Activated naive CD8-positive, alpha-beta T cell treated with anti-CD3 and anti-CD28 coated beads for 36 hours (primary cell): Measurements from ENCODE around the gene TMEM201. TPM values are rescaled to one million over a fixed set of nuclear protein-coding genes. Genes with fewer than 3 reads are reported as not detected.

Experiments
- DNase-seq: peaks from one replicate; pipeline ENCODE4 v3.0.0; 2021
- H3K27ac Mint-ChIP-seq: one replicate; pipeline ENCODE4 v1.8.0; 2022; ENCODE audit warnings: mild to moderate bottlenecking, moderate library complexity, mixed read lengths
- H3K27me3 Mint-ChIP-seq: one replicate; pipeline ENCODE4 v1.8.0; 2022; ENCODE audit warnings: mild to moderate bottlenecking, mixed read lengths
- H3K36me3 Mint-ChIP-seq: one replicate; pipeline ENCODE4 v1.8.0; 2021; ENCODE audit warnings: mild to moderate bottlenecking, mixed read lengths
- H3K4me1 Mint-ChIP-seq: one replicate; pipeline ENCODE4 v1.8.0; 2021; ENCODE audit warnings: mixed read lengths
- H3K4me3 Mint-ChIP-seq: one replicate; pipeline ENCODE4 v1.8.0; 2022; ENCODE audit warnings: mild to moderate bottlenecking, moderate library complexity, mixed read lengths
- H3K9me3 Mint-ChIP-seq: one replicate; pipeline ENCODE4 v1.8.0; 2022; ENCODE audit warnings: mixed read lengths
- total RNA-seq, 2 experiments: library from RNA; stranded (reverse); gene quantifications; one replicate each; pipeline ENCODE4 v1.2.3, GENCODE V29; 2021

TMEM201 gene, protein sequence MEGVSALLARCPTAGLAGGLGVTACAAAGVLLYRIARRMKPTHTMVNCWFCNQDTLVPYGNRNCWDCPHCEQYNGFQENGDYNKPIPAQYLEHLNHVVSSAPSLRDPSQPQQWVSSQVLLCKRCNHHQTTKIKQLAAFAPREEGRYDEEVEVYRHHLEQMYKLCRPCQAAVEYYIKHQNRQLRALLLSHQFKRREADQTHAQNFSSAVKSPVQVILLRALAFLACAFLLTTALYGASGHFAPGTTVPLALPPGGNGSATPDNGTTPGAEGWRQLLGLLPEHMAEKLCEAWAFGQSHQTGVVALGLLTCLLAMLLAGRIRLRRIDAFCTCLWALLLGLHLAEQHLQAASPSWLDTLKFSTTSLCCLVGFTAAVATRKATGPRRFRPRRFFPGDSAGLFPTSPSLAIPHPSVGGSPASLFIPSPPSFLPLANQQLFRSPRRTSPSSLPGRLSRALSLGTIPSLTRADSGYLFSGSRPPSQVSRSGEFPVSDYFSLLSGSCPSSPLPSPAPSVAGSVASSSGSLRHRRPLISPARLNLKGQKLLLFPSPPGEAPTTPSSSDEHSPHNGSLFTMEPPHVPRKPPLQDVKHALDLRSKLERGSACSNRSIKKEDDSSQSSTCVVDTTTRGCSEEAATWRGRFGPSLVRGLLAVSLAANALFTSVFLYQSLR
- total RNA-seq: 10 to 100 TPM; 31.6 to 32.2 TPM

- Mint-ChIP-seq H3K9me3 (no peaks in the 10 kb centered on the region), H3K27ac (peak within 1 kb of the TSS; percentile 62), H3K4me1 (peaks cover 28% of the 10 kb centered on the region), H3K4me3 (peak within 1 kb of the TSS; percentile 85), H3K36me3 (peaks cover 9% of the 10 kb centered on the region), H3K27me3 (no peaks in the 10 kb centered on the region)
- DNase-seq: peak; percentile 98
Observed at GRCh38 chr1:9588551-9589143, at the start of gene TMEM201. TMEM201 (plus strand) TSS chr1:9588911; CDS start chr1:9588931, 20 bp downstream.

GRCh38 chr1:9539165-9539828 is 49.4 kb upstream of the TMEM201 start, which contains the start of gene SLC25A33:
SLC25A33 (plus strand) TSS chr1:9539465; CDS start chr1:9539692, 227 bp downstream.
- peak; percentile 98 for DNase-seq
- Mint-ChIP-seq H3K4me1 (peaks cover 29% of the 10 kb centered on the region), H3K36me3 (peaks cover 15% of the 10 kb centered on the region), H3K27me3 (no peaks in the 10 kb centered on the region), H3K4me3 (peak within 1 kb of the TSS; percentile 93), H3K9me3 (no peaks in the 10 kb centered on the region), H3K27ac (peak within 1 kb of the TSS; percentile 83)

GRCh38 chr1:9539829-9540550 is 48.7 kb upstream of the TMEM201 start:
- H3K27ac Mint-ChIP-seq: peak overlapping the region; percentile 83
- H3K27me3 Mint-ChIP-seq: no peaks in the 10 kb centered on the region
- peaks cover 31% of the 10 kb centered on the region for H3K4me1 Mint-ChIP-seq
- peaks cover 16% of the 10 kb centered on the region for H3K36me3 Mint-ChIP-seq
- no peaks in the 10 kb centered on the region for H3K9me3 Mint-ChIP-seq
- peak overlapping the region; percentile 93 for H3K4me3 Mint-ChIP-seq
- DNase-seq: peak; percentile 70

DNA sequence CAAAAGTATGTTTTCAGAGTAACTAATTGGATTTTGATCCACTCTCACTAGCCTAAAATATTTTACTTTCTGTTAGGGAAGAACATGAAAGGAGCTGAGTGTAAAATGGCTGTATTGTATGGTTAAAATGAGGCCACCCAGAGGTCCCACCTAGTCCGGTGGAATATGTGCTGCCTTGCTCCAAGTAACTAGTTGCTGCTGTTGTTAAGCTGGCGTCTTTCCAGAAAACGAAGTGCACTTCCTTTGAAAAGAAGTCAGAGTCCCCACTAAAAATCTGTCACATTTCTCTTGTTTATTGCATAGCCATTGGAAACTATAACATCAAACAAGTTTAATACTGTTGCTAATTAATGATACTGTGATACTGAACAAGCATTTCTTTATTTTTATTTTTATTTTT is 46.3 kb upstream of the TMEM201 start:
- Mint-ChIP-seq H3K36me3 (peaks cover 20% of the 10 kb centered on the region), H3K4me3 (peak overlapping the region; percentile 27), H3K27ac (peak overlapping the region; percentile 4), H3K4me1 (peaks cover 39% of the 10 kb centered on the region), H3K27me3 (no peaks in the 10 kb centered on the region), H3K9me3 (no peaks in the 10 kb centered on the region)
- DNase-seq: no peak

DNA sequence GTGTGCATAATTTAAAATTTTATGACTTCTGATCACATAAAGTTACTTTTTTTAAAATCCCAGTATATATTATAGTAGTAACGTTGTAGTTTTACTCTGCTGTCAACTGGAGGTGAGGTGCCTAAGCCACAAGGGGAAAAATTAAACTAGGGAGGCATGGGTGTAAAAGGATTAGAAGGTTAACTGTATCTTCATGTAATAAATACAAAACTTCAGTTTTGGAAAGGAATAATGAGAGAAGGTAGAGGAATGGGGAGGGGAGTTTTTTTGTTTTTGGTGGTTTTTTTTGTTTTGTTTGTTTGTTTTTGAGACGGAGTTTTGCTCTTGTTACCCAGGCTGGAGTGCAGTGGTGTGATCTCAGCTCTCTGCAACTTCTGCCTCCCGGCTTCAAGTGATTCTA is 43.8 kb upstream of the TMEM201 start:
- H3K27me3 Mint-ChIP-seq: no peaks in the 10 kb centered on the region
- peaks cover 30% of the 10 kb centered on the region for H3K4me1 Mint-ChIP-seq
- H3K27ac Mint-ChIP-seq: no peak overlapping the region
- no peak overlapping the region for H3K4me3 Mint-ChIP-seq
- no peak for DNase-seq
- H3K36me3 Mint-ChIP-seq: peaks cover 21% of the 10 kb centered on the region
- no peaks in the 10 kb centered on the region for H3K9me3 Mint-ChIP-seq

GRCh38 chr1:9549955-9550546 is 38.7 kb upstream of the TMEM201 start:
- no peak for DNase-seq
- H3K4me3 Mint-ChIP-seq: no peak overlapping the region
- H3K27me3 Mint-ChIP-seq: no peaks in the 10 kb centered on the region
- no peaks in the 10 kb centered on the region for H3K9me3 Mint-ChIP-seq
- peaks cover 10% of the 10 kb centered on the region for H3K36me3 Mint-ChIP-seq
- no peak overlapping the region for H3K27ac Mint-ChIP-seq
- H3K4me1 Mint-ChIP-seq: peaks cover 13% of the 10 kb centered on the region

GRCh38 chr1:9551984-9552383 is 36.7 kb upstream of the TMEM201 start:
- H3K4me1 Mint-ChIP-seq: peaks cover 12% of the 10 kb centered on the region
- no peak overlapping the region for H3K27ac Mint-ChIP-seq
- DNase-seq: no peak
- H3K9me3 Mint-ChIP-seq: no peaks in the 10 kb centered on the region
- H3K4me3 Mint-ChIP-seq: no peak overlapping the region
- peaks cover 15% of the 10 kb centered on the region for H3K36me3 Mint-ChIP-seq
- H3K27me3 Mint-ChIP-seq: no peaks in the 10 kb centered on the region

DNA sequence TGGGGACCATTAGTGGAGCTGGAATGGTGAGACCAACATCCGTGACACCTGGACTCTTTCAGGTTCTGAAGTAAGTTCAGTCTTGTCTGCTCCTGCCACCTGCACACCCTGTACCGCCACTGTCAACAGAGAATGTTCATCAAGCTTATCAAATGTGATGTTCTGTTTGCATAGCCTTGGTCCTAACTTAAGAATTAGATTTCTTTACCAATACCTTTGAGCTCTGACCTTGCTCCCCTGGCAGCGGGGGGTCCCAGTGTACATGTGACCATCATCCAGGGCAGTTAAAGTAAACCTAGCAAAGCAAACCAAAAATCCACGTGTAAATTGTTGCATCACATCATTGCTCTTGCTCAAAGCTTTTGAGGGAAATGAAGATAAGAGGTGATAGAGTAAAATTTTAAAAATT is 35.0 kb upstream of the TMEM201 start:
- H3K27me3 Mint-ChIP-seq: no peaks in the 10 kb centered on the region
- peaks cover 25% of the 10 kb centered on the region for H3K4me1 Mint-ChIP-seq
- no peaks in the 10 kb centered on the region for H3K9me3 Mint-ChIP-seq
- no peak overlapping the region for H3K27ac Mint-ChIP-seq
- H3K4me3 Mint-ChIP-seq: no peak overlapping the region
- no peak for DNase-seq
- H3K36me3 Mint-ChIP-seq: peaks cover 18% of the 10 kb centered on the region

DNA sequence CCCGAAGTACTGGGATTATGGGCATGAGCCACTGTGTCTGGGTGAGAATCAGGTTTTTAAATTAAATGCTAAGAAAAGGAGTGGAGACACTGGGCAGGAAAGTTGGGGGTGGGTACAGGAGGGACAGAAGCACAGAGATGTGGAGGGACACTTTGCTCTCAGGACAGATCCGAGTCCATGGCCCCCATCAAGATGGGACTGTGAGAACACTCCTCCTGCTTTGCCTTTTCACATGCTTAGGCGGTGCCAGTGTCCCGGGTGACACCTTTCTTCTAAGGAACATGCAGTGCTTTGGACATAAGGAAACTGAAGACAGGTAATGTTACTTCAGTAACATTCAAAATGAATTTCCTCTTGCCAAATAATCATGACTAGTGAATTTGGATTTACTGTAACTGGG is 32.8 kb upstream of the TMEM201 start:
- Mint-ChIP-seq H3K4me1 (peaks cover 35% of the 10 kb centered on the region), H3K27me3 (no peaks in the 10 kb centered on the region), H3K36me3 (peaks cover 27% of the 10 kb centered on the region), H3K27ac (no peak overlapping the region), H3K9me3 (no peaks in the 10 kb centered on the region), H3K4me3 (no peak overlapping the region)
- DNase-seq: no peak

- H3K4me1 Mint-ChIP-seq: peaks cover 37% of the 10 kb centered on the region
- H3K4me3 Mint-ChIP-seq: no peak overlapping the region
- no peak overlapping the region for H3K27ac Mint-ChIP-seq
- no peaks in the 10 kb centered on the region for H3K27me3 Mint-ChIP-seq
- DNase-seq: no peak
- H3K36me3 Mint-ChIP-seq: peaks cover 32% of the 10 kb centered on the region
- no peaks in the 10 kb centered on the region for H3K9me3 Mint-ChIP-seq
Observed at GRCh38 chr1:9557624-9558023, 31.1 kb upstream of the TMEM201 start.

DNA sequence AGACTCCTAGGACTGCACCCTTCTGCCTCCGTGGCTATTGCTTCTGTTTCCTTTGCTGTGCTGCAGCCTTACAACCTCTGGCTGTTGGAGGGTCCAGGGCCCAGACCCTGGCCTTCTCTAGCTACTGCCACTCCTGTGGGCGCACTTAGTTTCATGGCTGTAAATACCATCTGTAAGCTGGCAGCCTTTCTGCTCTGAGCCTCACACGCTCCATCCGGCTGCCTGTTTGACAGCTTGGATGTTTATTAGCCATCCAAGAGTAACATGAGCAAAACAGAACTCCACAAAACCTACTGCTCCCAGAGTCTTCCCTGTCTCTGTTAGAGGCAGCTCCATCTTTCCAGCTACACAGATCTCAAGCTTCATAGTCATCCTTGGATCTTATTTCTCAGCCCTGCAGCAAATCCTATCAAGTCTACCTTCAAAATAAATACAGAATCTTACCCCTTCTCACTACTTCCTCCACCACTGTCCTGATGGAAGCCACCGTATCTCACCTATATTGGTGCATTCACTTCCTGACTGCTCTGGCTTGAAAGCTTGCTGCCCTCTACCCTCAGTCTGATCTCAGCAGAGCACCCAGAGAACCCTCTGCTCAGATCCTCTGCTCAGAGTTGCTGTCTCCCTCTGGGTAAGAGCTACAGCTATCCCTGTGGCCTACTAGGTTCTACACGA is 30.3 kb upstream of the TMEM201 start:
- Mint-ChIP-seq H3K4me1 (peaks cover 37% of the 10 kb centered on the region), H3K27ac (no peak overlapping the region), H3K4me3 (no peak overlapping the region), H3K27me3 (no peaks in the 10 kb centered on the region), H3K9me3 (no peaks in the 10 kb centered on the region), H3K36me3 (peaks cover 31% of the 10 kb centered on the region)
- DNase-seq: no peak

- H3K9me3 Mint-ChIP-seq: no peaks in the 10 kb centered on the region
- H3K4me1 Mint-ChIP-seq: peaks cover 40% of the 10 kb centered on the region
- DNase-seq: no peak
- H3K27ac Mint-ChIP-seq: peak overlapping the region; percentile 44
- H3K4me3 Mint-ChIP-seq: no peak overlapping the region
- no peaks in the 10 kb centered on the region for H3K27me3 Mint-ChIP-seq
- H3K36me3 Mint-ChIP-seq: peaks cover 32% of the 10 kb centered on the region
Observed at GRCh38 chr1:9558946-9559545, 29.7 kb upstream of the TMEM201 start.

DNA sequence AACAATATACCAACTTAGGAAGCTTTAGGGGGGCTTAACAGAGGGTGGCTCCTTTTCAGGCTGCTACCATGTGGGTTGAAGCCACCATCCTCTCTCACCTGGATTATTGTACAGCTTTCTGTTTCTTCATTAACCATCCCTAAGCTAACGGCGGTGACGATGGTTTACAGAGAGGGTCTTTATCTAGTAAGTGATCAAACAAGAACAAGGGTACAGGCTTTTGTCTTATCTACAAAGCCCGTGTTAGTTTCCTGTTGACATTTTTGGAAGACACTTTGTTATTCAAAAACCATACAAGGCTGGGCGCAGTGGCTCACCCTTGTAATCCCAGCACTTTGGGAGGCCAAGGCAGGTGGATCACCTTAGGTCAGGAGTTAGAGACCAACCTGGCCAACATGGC is 29.0 kb upstream of the TMEM201 start:
- no peaks in the 10 kb centered on the region for H3K27me3 Mint-ChIP-seq
- no peak overlapping the region for H3K4me3 Mint-ChIP-seq
- peak overlapping the region; percentile 16 for H3K27ac Mint-ChIP-seq
- peaks cover 32% of the 10 kb centered on the region for H3K36me3 Mint-ChIP-seq
- DNase-seq: no peak
- H3K4me1 Mint-ChIP-seq: peaks cover 40% of the 10 kb centered on the region
- no peaks in the 10 kb centered on the region for H3K9me3 Mint-ChIP-seq
